Ascending aorta (tissue), 2 donors: ENCODE data around the gene KRTAP12-1. TPM values are rescaled to one million over a fixed set of nuclear protein-coding genes. Genes with fewer than 3 reads are reported as not detected.

ENCODE experiments used
- DNase-seq, 2 donors: peaks; one replicate each; pipeline ENCODE4 v3.0.0-alpha.2; 2019; ENCODE audit warnings: low spot score in 2 of 2
- H3K27ac ChIP-seq, 2 donors: fragments of 200-600 bp; sonication (generic); one replicate each; pipeline ENCODE4 v1.5.1; 2016 to 2017; ENCODE audit warnings: mild to moderate bottlenecking in 1 of 2
- H3K27me3 ChIP-seq: fragments of 200-600 bp; sonication (generic); one replicate; pipeline ENCODE4 v1.5.1; 2017
- H3K36me3 ChIP-seq, 2 donors: fragments of 200-600 bp; sonication (generic); one replicate each; pipeline ENCODE4 v1.5.1; 2016
- H3K4me1 ChIP-seq, 2 donors: fragments of 200-600 bp; sonication (generic); one replicate each; pipeline ENCODE4 v1.5.1; 2016 to 2017; ENCODE audit warnings: mild to moderate bottlenecking in 1 of 2
- H3K4me3 ChIP-seq, 2 donors: fragments of 200-600 bp; sonication (generic); one replicate each; pipeline ENCODE4 v1.5.1; 2016 to 2017; ENCODE audit warnings: mild to moderate bottlenecking in 1 of 2
- H3K9me3 ChIP-seq, 2 donors: fragments of 200-600 bp; sonication (generic); one replicate each; pipeline ENCODE4 v1.5.1; 2016
- intact Hi-C: fragments of 100-400 bp; cut with DNase I; formaldehyde crosslinking; loops from one replicate; pipeline ENCODE4 v1.15.1; 2023
- total RNA-seq: library from RNA; depleted of rRNA; stranded (reverse); fragments of >200 nt; gene quantifications from one replicate; pipeline ENCODE4 v1.1.0, GENCODE V29; 2016
- TF ChIP-seq, protein P1 (sequence below), 3 experiments: fragments of 200-600 bp in 2 of 3; fragments of 450-650 bp in 1 of 3; sonication (generic) in 2 of 3; IDR thresholded peaks; one replicate each; pipeline ENCODE4 v1.5.1; 2016 to 2019; ENCODE audit warnings: antibody characterized with exemption in 3 of 3, mild to moderate bottlenecking in 1 of 3, moderate library complexity in 1 of 3

KRTAP12-1 gene
- total RNA-seq, 1 donor from 2014 or later, result not detected

DNA sequence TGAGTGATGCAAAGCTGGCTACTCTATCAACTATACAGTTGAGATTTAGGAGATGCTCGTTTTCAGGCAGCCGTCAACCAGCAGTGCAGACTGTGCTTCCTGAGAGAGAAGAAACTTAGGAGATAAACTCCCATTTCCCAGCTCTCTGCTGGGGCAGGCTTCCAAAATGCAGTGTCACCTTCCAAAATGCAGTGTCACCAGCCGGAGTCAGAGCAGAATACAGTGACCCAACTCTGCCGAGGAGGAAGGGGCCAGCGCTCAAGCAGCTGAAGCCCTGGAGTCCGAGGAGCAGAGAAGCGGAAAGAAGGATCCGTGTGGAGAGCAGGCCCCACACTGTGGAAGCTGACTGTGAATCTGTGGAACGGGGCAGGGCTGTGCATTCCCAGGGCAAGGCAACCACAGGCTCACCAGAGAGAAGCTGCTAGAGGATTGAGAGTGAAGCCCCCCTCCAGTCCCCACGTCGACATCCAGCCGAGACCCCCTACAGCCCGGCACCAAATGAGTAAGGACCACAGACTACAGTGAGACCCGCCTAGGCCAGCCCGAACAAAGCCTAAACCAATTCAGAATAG, 703 bp upstream of the KRTAP12-1 start:
- TF ChIP-seq, protein P1, sequence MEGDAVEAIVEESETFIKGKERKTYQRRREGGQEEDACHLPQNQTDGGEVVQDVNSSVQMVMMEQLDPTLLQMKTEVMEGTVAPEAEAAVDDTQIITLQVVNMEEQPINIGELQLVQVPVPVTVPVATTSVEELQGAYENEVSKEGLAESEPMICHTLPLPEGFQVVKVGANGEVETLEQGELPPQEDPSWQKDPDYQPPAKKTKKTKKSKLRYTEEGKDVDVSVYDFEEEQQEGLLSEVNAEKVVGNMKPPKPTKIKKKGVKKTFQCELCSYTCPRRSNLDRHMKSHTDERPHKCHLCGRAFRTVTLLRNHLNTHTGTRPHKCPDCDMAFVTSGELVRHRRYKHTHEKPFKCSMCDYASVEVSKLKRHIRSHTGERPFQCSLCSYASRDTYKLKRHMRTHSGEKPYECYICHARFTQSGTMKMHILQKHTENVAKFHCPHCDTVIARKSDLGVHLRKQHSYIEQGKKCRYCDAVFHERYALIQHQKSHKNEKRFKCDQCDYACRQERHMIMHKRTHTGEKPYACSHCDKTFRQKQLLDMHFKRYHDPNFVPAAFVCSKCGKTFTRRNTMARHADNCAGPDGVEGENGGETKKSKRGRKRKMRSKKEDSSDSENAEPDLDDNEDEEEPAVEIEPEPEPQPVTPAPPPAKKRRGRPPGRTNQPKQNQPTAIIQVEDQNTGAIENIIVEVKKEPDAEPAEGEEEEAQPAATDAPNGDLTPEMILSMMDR (IDR thresholded peaks at IDR 0.05), result no peak
- H3K27ac ChIP-seq, result no peak overlapping the region
- H3K27me3 ChIP-seq, result no peaks in the 10 kb centered on the region
- H3K4me3 ChIP-seq, result no peak overlapping the region
- no peaks in the 10 kb centered on the region for H3K4me1 ChIP-seq
- H3K36me3 ChIP-seq, result no peaks in the 10 kb centered on the region
- peak in 1 of 2 donors; percentile 9 for DNase-seq
- H3K9me3 ChIP-seq, result no peaks in the 10 kb centered on the region
- intact Hi-C loops, result loop anchor here (10.0 kb wide), 1 partner anchor 278 kb away; no protein-coding TSS in a partner anchor

DNA sequence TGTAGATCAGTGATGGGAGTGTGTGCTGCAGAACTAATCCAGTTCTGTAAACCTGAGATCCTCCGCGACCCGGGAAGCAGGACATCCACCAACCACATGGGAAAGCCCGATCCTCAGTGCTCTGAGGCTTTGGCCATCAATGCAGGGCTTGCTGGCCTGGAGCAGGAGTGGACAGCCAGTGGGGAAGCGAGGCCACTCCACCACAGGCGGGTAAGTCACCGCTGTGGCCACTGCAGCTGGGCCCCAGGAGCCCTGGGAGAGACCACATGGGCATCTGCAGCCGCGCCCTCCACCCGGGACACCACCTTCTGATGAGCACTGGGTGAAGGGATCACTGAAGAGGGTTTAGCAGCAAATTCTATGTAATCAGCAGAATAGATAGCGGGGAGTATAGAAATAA, 811 bp downstream of the KRTAP12-1 start:
- TF ChIP-seq, protein P1 (IDR thresholded peaks at IDR 0.05), result no peak
- H3K4me1 ChIP-seq, result no peaks in the 10 kb centered on the region
- H3K27ac ChIP-seq, result no peak overlapping the region
- H3K36me3 ChIP-seq, result no peaks in the 10 kb centered on the region
- H3K27me3 ChIP-seq, result no peaks in the 10 kb centered on the region
- no peak overlapping the region for H3K4me3 ChIP-seq
- H3K9me3 ChIP-seq, result no peaks in the 10 kb centered on the region
- peak in 1 of 2 donors; percentile 45 for DNase-seq
- intact Hi-C loops, result loop anchor here (10.0 kb wide), 1 partner anchor 276 kb away; no protein-coding TSS in a partner anchor

DNA sequence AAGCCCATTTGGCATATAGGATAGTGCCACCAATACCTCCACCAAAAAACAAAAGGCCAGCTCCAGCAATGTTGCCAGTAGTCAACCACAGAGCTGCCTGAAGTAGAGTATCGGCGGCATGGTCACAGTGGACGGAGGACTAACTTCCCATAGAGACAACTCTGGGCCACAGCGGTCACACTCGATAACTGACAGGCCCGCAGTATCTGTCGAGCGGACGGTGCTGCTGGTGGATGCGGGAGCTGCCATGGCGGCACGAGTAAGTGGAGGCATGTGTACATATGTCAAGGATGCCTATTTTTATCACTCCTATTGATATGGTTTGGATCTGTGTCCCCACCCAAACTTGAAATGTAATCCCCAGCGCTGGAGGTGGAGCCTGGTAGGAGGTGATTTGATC, 4.1 kb downstream of the KRTAP12-1 start:
- DNase-seq, result peak in 1 of 2 donors; percentile 56
- TF ChIP-seq, protein P1 (IDR thresholded peaks at IDR 0.05), result no peak
- no peaks in the 10 kb centered on the region for H3K36me3 ChIP-seq
- intact Hi-C loops, result no loop called here
- no peak overlapping the region for H3K4me3 ChIP-seq
- H3K27me3 ChIP-seq, result no peaks in the 10 kb centered on the region
- peaks cover 0 to 6% of the 10 kb centered on the region in 2 donors for H3K9me3 ChIP-seq
- no peak overlapping the region for H3K27ac ChIP-seq
- no peaks in the 10 kb centered on the region for H3K4me1 ChIP-seq

DNA sequence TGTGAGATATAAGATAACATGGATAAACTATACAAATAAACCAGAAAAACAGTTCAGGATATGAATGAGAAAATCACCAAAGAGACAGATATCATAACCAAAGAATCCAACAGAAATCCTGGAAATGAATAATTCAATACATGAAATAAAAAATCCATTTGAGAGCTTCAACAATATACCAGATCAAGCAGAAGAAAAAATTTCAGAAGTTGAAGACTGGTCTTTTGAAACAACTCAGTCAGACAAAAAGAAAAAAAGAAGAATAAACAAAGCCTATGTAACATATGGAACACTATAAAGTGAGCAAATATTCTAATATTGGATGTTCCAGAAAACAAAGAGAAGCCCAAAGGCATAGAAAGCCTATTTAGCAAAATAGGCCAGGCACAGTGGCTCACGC, 10.1 kb downstream of the KRTAP12-1 start:
- H3K4me1 ChIP-seq, result no peaks in the 10 kb centered on the region
- H3K4me3 ChIP-seq, result no peak overlapping the region
- H3K9me3 ChIP-seq, result peaks cover 4 to 22% of the 10 kb centered on the region in 2 donors
- no peak overlapping the region for H3K27ac ChIP-seq
- no peaks in the 10 kb centered on the region for H3K36me3 ChIP-seq
- TF ChIP-seq, protein P1 (IDR thresholded peaks at IDR 0.05), result no peak
- intact Hi-C loops, result no loop called here
- DNase-seq, result no peak
- H3K27me3 ChIP-seq, result no peaks in the 10 kb centered on the region

DNA sequence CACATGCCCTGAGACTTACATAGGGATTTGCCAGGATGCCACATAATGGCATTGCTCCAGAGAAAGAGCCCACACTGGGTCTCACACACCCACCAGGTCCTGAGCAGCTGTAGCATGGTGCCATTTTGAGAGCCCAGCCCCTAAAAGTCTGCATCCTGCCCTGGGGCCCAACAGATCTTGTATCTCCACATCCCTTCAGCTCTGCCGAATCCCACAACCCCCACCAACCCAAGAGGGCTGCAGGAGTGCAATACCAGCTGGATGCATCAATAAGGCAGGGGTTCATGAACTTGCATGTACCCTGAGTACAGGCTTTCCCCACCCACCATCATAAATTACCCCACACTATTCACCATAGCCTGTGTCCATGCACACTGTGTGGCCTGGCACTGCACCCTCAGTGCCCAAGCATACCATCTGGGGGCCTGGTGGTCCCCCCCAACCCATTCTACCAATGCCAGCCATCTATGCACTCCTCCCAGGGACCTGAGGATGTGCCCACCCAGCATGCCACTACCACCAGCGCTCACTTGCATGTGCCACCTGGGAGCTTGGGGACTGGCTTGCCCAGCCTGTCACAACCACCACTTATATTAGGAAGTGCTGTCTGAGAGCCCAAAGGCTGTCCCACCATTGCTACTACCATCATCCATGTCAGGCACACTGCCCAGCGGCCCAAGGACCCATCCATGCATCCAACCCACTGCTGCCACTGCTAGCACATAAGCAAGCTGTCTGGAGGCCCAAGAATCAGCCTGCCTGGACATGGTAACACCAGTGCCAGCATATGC, 11.1 kb downstream of the KRTAP12-1 start:
- Histone ChIP-seq H3K4me1 (no peaks in the 10 kb centered on the region), H3K27ac (no peak overlapping the region), H3K36me3 (no peaks in the 10 kb centered on the region), H3K9me3 (peaks cover 4 to 22% of the 10 kb centered on the region in 2 donors), H3K4me3 (no peak overlapping the region), H3K27me3 (no peaks in the 10 kb centered on the region)
- peak in 1 of 2 donors; percentile 46 for DNase-seq
- intact Hi-C loops, result no loop called here
- TF ChIP-seq, protein P1 (IDR thresholded peaks at IDR 0.05), result no peak
